SKM-1 treated with dmso at 0.1 percent for 144 hours (cell line): ENCODE measurements around the gene SPINT4.
"Not testable (repeated sequence)": the region's sequence is repeated elsewhere in the genome, so short reads cannot be mapped to it uniquely, and the experiment has no call there.

Experiments
- DNase-seq: peaks from one replicate; lab custom pipeline; 2025; ENCODE audit not compliant: unreplicated experiment; lab: John Stamatoyannopoulos, UW

SPINT4 gene

GRCh38 chr20:45764618-45765282 is 42.6 kb downstream of the SPINT4 start:
- DNase-seq: not testable (repeated sequence)

DNA sequence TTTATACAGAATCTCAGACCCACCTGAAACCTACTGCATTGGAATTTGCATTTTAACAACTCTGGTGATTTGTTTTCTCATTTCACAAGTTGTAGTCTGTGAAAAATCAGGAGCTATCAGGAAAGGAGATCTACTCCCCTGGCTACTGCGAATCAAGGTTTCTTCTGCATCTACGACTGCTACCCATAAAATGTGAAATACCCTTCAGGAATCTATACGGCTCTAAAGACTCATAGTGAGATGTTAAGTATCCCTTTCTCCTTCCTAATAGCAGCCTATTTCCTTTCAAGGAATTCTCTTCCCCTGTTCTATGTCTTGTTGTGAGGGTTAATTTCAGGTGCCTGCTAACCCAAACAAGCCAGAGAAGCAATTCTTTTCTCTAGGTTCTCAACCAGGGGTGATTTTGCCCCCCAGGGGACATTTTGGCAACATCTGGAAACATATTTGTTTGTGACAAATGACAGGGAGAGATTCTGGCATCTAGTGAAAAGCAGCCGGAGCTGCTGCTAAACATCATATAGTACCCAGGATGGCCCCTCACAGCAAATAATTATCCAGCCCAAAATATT is 43.2 kb downstream of the SPINT4 start:
- DNase-seq: no peak

GRCh38 chr20:45765980-45766379 is 43.8 kb downstream of the SPINT4 start:
- DNase-seq: no peak

DNA sequence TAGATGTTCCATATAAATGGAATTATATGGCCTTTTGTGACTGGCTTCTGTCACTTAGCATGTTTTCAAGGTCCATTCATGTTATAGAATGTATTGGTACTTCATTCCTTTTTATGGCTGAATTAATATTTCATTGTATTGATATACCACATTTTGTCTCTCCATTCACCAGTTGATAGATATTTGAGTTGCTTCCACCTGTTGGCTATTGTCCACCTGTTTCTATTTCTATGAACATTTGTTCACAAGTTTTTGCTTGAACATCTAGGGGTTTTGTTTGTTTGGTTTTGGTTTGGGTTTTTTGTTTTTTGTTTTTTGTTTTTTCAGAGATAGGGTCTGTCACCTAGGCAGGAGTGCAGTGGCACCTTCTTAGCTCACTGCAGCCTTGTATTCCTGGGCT is 46.3 kb downstream of the SPINT4 start:
- DNase-seq: no peak

DNA sequence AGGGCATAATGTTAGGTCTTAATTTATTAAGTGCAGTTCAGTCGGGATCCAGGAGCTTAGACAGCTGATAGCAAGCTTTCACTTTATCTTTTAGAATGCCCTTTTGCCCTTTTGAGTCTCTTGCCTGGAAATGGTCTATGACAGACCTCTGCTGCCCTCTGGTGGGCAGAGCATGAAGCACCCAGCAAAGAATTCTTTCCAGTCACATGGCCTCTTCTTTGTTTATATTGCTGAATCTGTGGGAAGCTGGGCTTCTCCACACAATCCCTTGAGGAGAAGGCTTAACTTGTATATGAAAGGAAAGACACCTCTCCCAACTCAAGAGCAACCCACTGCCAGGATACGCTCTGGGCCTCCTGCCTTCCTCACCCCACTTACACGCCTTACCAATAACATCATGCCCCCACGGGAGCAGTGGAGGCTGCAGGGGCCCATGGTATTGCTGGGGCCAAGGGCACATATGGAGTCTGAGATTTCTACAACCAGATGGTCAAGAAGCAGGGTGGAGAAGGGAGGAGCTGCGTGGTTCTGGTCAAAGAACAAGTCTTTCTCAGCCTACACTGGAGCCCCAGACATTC is 49.1 kb downstream of the SPINT4 start:
- DNase-seq: peak; percentile 50

DNA sequence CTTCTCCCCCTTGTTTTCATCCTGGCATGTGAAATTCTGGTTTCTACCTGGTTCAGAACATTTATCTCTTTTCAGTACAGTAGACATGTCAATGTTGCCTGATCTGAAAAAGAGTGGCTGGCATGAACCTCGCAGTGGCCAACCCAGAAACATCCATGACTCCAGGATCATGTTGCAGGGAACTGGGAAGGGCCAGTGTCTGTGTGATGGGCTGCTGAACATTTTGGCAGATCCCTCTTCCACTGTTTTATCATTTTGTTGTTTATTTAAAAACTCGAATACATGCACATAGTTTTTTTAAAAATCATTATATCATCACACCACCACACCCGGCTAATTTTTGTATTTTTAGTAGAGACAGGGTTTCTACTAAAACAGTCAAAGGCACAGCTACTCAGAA is 50.5 kb downstream of the SPINT4 start:
- DNase-seq: no peak

DNA sequence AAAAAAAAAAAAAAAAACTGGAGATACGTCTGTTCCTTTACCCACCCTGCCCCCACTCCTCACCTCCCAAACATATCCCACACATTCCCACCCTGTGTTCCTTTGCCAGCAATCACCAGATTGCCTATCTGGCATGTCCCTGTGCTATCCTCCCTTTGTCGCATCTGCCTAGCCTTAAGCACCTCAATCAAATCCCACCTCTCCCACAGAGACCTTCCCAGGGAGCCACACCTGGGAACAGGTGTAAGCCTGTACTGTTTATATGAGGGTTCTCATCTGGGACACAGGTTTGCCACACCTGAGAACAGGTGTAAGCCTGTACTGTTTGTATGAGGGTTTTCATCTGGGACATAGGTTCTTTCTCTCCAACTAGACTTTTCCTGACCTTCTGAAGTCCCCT is 52.8 kb downstream of the SPINT4 start:
- no peak for DNase-seq

GRCh38 chr20:45775411-45775810 is 53.3 kb downstream of the SPINT4 start:
- DNase-seq: no peak
